ENCODE measurements around the gene BARX1. TPM values are rescaled to one million over a fixed set of nuclear protein-coding genes. Genes with fewer than 3 reads are reported as not detected.

The BARX1 gene
- total RNA-seq, 1 donor from 2014 or later = 0.77 TPM

DNA sequence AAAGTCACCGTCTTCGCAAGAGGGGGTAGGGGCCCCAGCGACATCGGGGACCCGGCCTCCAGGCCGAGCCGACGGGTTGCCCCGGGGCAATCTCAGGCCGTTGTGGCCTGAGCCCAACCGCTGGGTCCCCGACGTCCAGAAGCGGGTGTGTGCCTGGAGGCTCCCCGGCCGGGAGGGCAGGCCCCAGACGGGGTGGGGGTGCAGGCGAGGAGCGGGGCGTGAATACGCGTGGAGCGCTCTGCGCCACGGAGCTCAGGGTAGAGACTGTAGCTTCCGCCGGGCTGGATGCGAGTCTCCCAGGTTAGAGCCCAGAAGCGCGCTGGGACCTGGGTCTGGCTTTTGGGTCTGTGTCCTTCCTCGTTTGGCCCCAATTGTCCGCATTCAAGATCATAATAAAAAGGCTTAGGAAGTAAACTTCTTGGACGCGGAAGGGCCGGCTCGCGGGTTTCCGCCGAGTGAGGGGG is 3.5 kb downstream of the BARX1 start:
- Mint-ChIP-seq H3K4me1 (ENCODE audit: low read depth) (peaks cover 30% of the 10 kb centered on the region), H3K27me3 (ENCODE audit: low read depth) (peaks cover 74% of the 10 kb centered on the region), H3K36me3 (ENCODE audit: low read depth) (peaks cover 5% of the 10 kb centered on the region), H3K27ac (ENCODE audit: unreplicated experiment) (no peak overlapping the region), H3K4me3 (ENCODE audit: unreplicated experiment) (no peak overlapping the region), H3K9me3 (ENCODE audit: low read depth) (peaks cover 6% of the 10 kb centered on the region)
- peak; percentile 56 for DNase-seq (ENCODE audit: low spot score)
- TF ChIP-seq, protein P1, sequence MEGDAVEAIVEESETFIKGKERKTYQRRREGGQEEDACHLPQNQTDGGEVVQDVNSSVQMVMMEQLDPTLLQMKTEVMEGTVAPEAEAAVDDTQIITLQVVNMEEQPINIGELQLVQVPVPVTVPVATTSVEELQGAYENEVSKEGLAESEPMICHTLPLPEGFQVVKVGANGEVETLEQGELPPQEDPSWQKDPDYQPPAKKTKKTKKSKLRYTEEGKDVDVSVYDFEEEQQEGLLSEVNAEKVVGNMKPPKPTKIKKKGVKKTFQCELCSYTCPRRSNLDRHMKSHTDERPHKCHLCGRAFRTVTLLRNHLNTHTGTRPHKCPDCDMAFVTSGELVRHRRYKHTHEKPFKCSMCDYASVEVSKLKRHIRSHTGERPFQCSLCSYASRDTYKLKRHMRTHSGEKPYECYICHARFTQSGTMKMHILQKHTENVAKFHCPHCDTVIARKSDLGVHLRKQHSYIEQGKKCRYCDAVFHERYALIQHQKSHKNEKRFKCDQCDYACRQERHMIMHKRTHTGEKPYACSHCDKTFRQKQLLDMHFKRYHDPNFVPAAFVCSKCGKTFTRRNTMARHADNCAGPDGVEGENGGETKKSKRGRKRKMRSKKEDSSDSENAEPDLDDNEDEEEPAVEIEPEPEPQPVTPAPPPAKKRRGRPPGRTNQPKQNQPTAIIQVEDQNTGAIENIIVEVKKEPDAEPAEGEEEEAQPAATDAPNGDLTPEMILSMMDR (IDR thresholded peaks at IDR 0.05) = no peak

DNA sequence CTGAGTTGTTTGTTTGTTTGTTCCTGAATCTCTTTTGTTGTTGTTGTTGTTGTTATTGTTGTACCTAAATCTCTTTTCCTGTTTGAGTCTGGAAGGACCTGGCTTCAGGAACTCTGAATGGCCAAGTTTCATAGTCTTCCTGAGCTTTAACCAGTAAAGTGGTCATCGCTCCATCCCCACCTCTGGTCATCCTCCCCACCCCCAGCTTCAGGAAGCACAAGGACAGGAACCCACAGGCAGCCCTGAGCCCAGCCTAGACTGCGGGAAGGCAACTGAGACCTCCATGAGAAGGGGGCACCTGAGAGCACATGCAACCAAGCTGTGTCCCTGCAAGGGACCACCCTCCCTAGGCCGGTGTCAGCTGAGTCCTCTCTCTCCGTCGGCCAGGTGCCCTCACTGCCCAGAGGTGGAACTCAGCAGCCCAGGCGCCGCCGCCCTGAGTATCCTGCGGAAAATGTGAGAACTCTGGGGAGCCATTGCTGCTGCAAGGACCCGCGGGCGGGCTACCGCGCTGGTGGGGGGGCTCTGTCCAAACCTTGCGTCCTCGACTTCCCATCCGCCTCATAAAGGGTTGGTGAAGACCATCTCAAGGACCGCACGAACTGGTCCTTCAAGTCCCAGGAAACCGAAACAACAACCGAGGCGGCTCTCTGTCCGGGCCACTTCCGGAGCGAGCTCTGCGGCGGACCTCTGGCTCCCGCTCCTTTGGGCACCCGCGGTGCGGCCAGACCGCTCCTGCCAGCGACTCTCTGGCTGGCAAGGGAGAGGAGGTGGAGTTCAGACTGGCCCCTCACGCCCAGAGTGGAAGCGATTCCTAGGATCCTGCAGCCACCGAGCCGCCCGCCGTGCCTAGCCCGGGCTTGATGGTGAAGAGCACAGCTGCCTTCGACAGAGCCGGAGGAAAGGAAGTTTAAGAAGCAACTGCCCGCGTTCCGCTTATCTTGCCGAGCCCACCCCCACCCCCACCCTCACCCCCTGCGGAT is 4.2 kb downstream of the BARX1 start:
- TF ChIP-seq, protein P1 (IDR thresholded peaks at IDR 0.05) = no peak
- peaks cover 6% of the 10 kb centered on the region for H3K9me3 Mint-ChIP-seq (ENCODE audit: low read depth)
- H3K4me3 Mint-ChIP-seq (ENCODE audit: unreplicated experiment) = peak overlapping the region; percentile 67
- DNase-seq (ENCODE audit: low spot score) = peak; percentile 67
- H3K27me3 Mint-ChIP-seq (ENCODE audit: low read depth) = peaks cover 76% of the 10 kb centered on the region
- no peak overlapping the region for H3K27ac Mint-ChIP-seq (ENCODE audit: unreplicated experiment)
- H3K4me1 Mint-ChIP-seq (ENCODE audit: low read depth) = peaks cover 35% of the 10 kb centered on the region
- peaks cover 7% of the 10 kb centered on the region for H3K36me3 Mint-ChIP-seq (ENCODE audit: low read depth)

DNA sequence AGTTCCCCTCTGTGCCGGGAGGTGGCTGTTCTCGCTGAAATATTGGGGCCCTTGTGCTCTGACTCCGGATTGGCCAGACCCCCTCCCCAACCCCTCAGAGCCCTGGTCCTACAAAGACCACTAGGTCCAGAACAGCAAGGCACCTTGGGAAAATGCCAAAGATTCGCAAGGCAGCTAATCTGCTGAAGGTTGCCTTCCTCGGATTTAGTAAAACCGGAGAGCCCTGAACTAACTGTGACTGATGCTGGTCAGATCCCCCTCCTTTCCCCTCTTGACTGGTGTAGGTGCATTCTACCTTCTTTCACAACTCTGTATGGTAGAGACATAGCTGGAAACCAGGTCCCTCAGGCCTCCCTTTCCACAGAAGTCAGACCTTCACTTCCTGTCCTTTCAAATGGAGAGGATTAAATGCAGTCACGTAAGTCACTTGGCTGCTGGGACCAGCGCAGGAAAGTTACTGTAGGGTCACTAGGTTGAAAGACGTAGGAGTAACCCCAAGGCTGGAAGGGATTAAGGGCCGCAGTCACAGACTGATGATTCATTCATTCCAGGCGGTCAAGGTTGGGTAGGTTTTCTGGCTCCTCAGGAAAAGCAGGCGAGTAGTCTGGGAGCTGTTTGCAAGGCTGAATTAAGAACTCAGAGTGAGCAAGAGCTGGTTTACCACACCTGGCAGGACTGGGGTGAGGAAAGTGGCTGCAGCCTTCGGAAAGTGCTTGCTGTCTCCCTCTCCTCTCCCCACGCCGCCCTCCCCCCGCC is 5.3 kb downstream of the BARX1 start:
- H3K27ac Mint-ChIP-seq (ENCODE audit: unreplicated experiment) = no peak overlapping the region
- TF ChIP-seq, protein P1 (IDR thresholded peaks at IDR 0.05) = no peak
- no peak overlapping the region for H3K4me3 Mint-ChIP-seq (ENCODE audit: unreplicated experiment)
- H3K4me1 Mint-ChIP-seq (ENCODE audit: low read depth) = peaks cover 40% of the 10 kb centered on the region
- peaks cover 79% of the 10 kb centered on the region for H3K27me3 Mint-ChIP-seq (ENCODE audit: low read depth)
- DNase-seq (ENCODE audit: low spot score) = no peak
- peaks cover 5% of the 10 kb centered on the region for H3K36me3 Mint-ChIP-seq (ENCODE audit: low read depth)
- H3K9me3 Mint-ChIP-seq (ENCODE audit: low read depth) = peaks cover 6% of the 10 kb centered on the region

DNA sequence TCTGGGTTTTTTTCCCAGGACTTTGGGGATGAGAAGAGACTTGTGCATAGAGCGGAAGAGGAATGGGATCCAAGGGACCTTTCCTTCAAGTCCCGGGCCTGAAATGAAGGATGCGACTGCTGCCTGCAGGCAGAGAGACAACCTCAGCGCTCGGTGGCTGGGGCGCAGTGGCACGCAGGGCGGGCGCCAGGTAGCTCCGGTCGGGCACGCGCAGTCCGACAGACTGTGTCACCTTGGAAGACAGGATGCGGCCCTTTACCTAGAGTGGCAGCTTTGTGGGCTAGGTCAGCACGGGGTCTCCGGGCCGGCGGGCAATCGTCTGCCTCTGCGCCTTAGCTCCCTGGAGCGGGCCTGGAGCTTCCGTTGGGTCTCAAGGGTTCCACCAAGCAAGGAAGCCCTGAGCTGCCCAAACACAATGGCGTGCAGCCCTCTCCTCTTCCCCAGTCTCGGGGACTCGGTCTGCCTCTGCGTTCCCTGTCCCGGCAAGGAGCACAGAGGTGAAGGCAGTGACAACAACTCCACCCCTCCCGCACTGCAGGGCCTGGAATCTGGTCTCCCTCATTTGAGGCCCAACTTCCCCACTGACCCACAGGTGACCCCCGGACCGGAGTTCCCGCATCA is 6.0 kb downstream of the BARX1 start:
- TF ChIP-seq, protein P1 (IDR thresholded peaks at IDR 0.05) = no peak
- Mint-ChIP-seq H3K27ac (ENCODE audit: unreplicated experiment) (no peak overlapping the region), H3K36me3 (ENCODE audit: low read depth) (peaks cover 5% of the 10 kb centered on the region), H3K9me3 (ENCODE audit: low read depth) (peaks cover 6% of the 10 kb centered on the region), H3K4me3 (ENCODE audit: unreplicated experiment) (no peak overlapping the region), H3K4me1 (ENCODE audit: low read depth) (peaks cover 40% of the 10 kb centered on the region), H3K27me3 (ENCODE audit: low read depth) (peaks cover 85% of the 10 kb centered on the region)
- DNase-seq (ENCODE audit: low spot score) = peak; percentile 83

Measured in chondrocyte (in vitro differentiated cells).